HG03159 (cell line): Measurements from ENCODE around the gene CD53.
"Not testable (repeated sequence)": the region's sequence is repeated elsewhere in the genome, so short reads cannot be mapped to it uniquely, and the experiment has no call there.

Source experiments
- ATAC-seq: cut with Tn5 transposase; IDR thresholded peaks from one replicate; pipeline ENCODE4 v1.9.1; 2021; ENCODE audit warnings: mild to moderate bottlenecking, moderate library complexity; ENCODE audit not compliant: unreplicated experiment

The CD53 gene, protein sequence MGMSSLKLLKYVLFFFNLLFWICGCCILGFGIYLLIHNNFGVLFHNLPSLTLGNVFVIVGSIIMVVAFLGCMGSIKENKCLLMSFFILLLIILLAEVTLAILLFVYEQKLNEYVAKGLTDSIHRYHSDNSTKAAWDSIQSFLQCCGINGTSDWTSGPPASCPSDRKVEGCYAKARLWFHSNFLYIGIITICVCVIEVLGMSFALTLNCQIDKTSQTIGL

GRCh38 chr1:110872745-110873720, at the start of gene CD53:
Gene CD53 (plus strand): TSS chr1:110873148. CDS start chr1:110891409, 18,261 bp downstream.
- peak; percentile 68 for ATAC-seq

DNA sequence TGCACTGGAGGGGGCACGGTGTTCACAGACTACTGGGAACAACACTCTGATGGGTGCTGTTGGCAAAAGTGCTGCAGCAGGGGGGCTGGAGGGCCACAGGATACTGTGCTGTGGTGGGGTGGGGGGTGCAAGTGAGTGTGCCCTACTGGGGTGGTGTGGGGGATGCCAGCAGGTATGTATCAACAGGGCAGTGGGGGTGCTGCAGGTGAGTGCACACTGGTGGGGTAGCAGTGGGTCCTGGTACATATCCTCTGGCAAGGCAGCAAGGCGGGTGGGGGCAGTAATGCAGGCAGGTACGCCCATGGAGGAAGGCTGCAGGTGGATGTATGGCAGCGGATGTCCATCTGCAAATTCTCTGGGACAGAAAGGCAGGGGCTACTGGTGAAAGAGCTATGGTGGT, 48.8 kb upstream of the CD53 start:
- ATAC-seq = no peak

DNA sequence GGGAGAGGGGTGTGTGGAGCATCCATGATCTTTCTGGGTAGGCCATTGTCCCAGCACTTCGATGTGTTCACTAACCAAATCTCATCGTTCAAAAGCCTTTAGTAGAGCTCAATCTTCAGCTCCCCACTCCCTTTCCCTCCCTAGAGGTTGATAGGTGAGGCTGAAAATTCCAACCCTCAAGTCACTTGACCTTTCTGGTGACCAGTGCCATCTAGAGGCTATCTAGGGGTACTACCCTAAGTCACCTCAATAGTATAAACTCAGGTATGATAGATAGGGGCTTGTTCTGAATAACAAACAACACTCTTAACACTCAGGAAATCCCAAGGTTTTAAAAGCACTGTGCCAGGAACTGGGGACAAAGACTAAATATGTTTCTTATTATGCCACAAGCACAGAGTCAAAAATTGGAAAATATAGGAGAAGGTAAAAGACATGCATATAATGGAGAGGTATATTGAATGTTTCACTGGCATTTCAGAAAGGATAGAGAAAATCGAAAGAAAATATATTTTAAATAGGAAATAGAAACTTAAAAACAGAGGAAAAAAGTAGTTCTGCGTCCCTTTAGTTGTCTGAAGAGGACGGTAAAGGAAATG, 42.9 kb upstream of the CD53 start:
- peak; percentile 61 for ATAC-seq

- ATAC-seq = not testable (repeated sequence)
Observed at GRCh38 chr1:110833779-110834178, 39.2 kb upstream of the CD53 start.

- no peak for ATAC-seq
Observed at GRCh38 chr1:110846861-110847260, 26.1 kb upstream of the CD53 start.

DNA sequence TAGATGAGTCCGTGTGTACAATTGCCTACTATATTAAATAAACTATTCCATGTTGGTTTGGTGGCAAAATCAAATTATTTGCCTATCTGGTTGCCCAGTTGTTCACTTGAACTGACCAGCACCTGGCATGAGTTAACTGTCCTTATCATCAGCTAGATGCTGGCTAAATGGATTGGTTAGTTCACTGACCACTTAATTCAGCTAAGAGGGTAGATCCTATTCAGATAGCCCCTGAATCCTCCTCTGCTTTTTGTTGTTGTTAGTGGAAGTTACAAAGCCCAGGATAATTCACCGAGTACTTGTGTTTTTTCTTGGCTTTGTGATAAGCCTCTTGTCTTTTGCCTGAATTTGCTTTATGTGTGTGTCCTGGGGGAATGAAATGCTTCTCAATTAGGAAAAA, 22.8 kb upstream of the CD53 start:
- no peak for ATAC-seq

DNA sequence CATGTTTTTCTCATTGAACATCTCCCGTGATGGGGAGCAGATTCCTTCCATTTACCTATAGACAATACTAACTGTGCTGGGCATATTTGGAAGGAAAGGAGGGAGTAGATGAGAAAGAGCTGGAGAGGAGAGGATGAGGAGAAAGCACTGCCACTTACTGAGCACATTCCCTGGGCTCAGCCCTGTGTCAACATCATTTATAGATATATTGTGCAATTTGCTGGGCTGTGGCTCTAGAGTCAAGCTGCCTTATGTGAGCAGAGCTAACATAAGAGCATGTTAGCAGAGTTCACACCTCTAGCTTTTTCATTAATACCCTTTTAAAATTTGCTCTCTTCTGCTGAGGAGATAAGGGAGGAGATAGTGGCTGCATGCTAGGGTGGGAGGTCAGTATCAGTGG, 22.3 kb upstream of the CD53 start:
- no peak for ATAC-seq

- no peak for ATAC-seq
Observed at GRCh38 chr1:110853135-110853534, 19.8 kb upstream of the CD53 start.

GRCh38 chr1:110856410-110856809, 16.5 kb upstream of the CD53 start:
- ATAC-seq = no peak

- ATAC-seq = no peak
Observed at GRCh38 chr1:110857964-110858948, 14.7 kb upstream of the CD53 start.

- ATAC-seq = no peak
Observed at GRCh38 chr1:110859062-110859461, 13.9 kb upstream of the CD53 start.

DNA sequence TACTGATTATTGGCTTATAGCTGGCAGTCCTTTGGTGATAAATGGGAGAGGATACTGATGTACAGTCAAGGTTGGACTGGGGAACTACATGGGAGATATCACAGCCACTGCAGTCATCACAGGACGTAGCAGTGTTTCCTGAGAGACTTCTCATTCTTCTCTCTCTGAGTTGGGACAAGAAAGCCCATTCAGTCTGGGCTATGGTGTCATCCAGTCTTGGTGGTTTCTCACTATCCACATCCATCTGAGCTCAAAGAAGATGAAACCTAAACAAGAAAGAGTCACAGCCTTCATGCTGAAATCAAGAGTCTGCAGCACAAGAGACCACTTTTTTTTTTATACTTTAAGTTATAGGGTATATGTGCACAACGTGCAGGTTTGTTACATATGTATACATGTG, 12.8 kb upstream of the CD53 start:
- no peak for ATAC-seq

GRCh38 chr1:110860620-110861019, 12.3 kb upstream of the CD53 start:
- ATAC-seq = not testable (repeated sequence)

- ATAC-seq = not testable (repeated sequence)
Observed at GRCh38 chr1:110861942-110862341, 11.0 kb upstream of the CD53 start.

DNA sequence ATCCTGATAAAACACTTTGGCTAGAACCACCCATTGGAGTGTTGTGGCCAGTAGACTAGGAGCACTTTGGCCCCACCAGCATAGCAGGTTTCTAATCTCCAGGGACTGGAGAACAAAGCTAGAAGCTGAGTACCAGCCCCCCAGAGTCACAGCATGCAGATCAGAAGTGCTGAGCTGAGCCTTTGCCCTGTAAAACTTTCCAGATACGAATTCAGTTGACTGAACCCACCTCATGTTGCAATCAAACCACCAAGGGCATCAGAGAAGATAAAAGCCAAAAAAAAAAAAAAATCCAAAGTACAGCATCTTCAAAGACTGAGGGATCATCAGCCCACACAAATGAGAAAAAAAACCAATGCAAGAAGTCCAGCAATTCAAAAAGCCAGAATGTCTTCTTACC, 8.7 kb upstream of the CD53 start:
- ATAC-seq = no peak

DNA sequence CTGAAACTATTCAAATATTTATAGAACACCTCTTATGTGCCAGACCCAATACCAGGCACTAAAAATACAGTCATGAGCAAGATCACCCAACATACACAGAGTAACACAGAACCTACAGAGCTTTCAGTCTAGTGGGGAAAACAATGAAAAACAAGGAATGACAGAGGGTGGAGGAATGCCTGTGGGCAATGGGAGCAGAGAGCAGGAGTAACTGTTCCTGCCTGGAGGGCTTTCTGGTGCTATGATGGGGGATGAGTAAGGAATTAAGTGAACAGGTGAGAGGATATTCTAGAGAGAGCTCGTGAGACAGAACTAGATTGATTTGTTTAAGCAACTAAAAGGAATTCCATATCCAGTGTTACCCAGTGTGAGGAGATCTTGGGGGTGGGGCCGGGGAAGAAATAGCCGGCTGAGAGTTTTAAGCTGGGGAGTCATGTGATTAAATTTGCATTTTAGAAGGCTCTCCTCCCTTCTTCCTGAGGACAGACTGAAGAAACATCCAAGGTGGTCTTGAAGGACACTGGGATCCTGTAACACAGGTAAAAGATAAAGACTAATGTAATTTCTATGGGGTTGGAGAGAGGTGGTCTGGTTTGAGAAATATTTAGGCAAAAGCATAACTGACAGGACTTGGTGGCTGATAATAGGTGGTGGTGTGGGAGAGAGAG, 2.1 kb upstream of the CD53 start:
- no peak for ATAC-seq

DNA sequence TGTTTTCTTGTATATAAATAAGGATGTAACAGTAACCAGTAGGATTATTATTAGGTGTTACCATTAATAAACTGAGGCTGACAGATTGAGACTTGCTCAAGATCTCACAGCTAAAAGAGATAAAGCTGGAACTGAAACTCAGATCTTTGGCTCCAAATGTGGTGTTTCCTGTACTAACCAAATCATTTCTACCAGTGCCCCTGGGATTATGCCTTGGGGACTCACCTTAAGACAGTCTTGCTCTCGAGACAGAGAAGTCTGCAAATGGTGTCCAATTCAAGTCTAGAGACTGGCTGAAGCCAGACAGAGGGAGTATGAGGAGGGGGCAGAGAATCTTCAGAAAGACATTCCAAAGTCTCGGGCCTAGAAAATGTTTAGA, 593 bp upstream of the CD53 start:
- ATAC-seq = no peak

DNA sequence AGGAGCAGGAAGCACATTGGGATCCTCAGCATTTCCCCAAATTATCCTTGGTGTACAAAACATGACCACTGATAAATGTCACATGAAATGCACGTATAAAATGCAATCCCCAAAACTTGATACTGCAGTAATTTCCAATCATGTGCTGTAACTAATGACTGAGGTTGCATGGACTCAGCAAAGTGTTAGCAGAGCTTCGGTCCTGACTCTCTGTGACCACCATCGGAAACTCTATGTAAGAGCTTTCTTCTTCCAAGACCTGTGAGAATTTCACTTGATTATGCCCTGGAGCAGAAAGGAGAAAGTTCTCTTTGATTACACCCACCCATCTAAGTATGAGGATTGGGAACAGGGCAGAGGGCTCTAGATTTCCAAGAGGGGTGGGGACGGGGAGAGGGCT, 908 bp downstream of the CD53 start:
- ATAC-seq = no peak

DNA sequence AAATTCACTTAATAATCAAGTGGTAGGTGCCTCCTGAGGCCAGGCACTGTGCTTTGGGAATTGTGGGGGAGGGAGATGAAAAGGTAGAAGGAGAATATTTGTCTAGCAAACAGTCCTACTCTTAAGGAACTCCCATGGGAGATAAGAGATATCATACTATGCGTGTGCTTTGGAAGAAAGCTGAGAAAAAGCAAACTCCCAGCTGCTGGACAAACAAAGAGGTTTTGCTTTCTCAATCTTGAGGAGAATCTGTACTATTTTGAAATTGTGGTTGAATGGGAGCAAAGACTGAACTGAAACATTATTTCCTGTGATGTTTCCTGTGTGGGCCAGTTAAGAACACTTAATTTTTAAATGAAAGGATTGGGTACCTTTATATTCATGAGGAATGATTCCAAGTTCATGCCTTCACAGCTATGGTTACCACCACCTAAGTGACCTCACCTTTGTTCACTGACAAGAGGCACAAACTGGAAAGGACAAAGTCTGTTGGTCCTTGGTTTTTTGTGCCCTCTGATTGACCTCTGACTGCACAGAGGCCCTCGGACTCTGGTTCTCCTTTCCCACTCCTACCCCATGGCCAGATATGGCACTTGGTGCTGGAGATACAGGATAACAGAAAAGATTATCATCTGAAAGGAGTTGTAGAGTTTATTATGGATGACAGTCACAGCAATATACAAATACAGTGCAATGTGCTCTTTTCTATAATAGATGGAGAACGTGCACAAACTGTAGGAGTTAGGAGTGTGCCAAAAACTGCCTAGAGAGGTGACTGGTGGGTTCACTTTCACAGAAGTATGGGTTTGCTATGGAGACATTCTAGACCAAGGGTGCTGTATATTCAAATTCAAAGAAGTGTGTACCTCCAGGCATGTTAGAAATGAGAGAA, 1.6 kb downstream of the CD53 start:
- no peak for ATAC-seq
